Osteoblast (primary cell): ENCODE data around the gene CHCHD3. TPM values are rescaled to one million over a fixed set of nuclear protein-coding genes. Genes with fewer than 3 reads are reported as not detected.

Source experiments
- DNase-seq: peaks from one replicate; pipeline ENCODE4 v3.0.0; 2011; ENCODE audit warnings: low spot score, mixed read lengths; ENCODE audit not compliant: insufficient read length; ENCODE audit errors: missing footprints
- H2AFZ ChIP-seq: 2 replicates; pipeline ENCODE4 v1.6.0; 2011; ENCODE audit warnings: mild to moderate bottlenecking, low read length
- H3K27ac ChIP-seq: 2 replicates; pipeline ENCODE4 v1.5.1; 2011; ENCODE audit warnings: mild to moderate bottlenecking, low read depth, low read length, moderate library complexity
- H3K27me3 ChIP-seq: 2 replicates; pipeline ENCODE4 v1.6.0; 2012; ENCODE audit warnings: mild to moderate bottlenecking, control low read depth, inconsistent platforms, low read length, moderate library complexity; ENCODE audit not compliant: insufficient read depth
- H3K36me3 ChIP-seq: 2 replicates; pipeline ENCODE4 v1.5.1; 2011; ENCODE audit warnings: mild to moderate bottlenecking, low read length, control low read depth, moderate library complexity; ENCODE audit not compliant: insufficient read depth
- H3K4me1 ChIP-seq: 2 replicates; pipeline ENCODE4 v1.5.1; 2011; ENCODE audit warnings: mild to moderate bottlenecking, low read length, control low read depth, moderate library complexity; ENCODE audit not compliant: insufficient read depth
- H3K4me2 ChIP-seq: 2 replicates; pipeline ENCODE4 v1.6.0; 2011; ENCODE audit warnings: mild to moderate bottlenecking, low read length; ENCODE audit not compliant: insufficient read depth
- H3K4me3 ChIP-seq: fragments of 200-600 bp; sonication (generic); 3 replicates; pipeline ENCODE4 v1.5.1; 2012; ENCODE audit warnings: mild to moderate bottlenecking, low read length, inconsistent platforms; ENCODE audit not compliant: insufficient read depth
- H3K79me2 ChIP-seq: 2 replicates; pipeline ENCODE4 v1.6.0; 2012; ENCODE audit warnings: mild to moderate bottlenecking, low read length, control low read depth, inconsistent platforms; ENCODE audit not compliant: insufficient read depth
- H3K9me3 ChIP-seq: 2 replicates; pipeline ENCODE4 v1.5.1; 2011; ENCODE audit warnings: low read depth, low read length, control low read depth
- H4K20me1 ChIP-seq: 2 replicates; pipeline ENCODE4 v1.6.0; 2012; ENCODE audit warnings: mild to moderate bottlenecking, low read length, control low read depth; ENCODE audit not compliant: insufficient read depth
- total RNA-seq: library from RNA; depleted of rRNA; stranded (reverse); fragments of >200 nt; gene quantifications from 2 replicates; pipeline ENCODE4 v1.2.3, GENCODE V29; 2012
- TF ChIP-seq, protein P1 (sequence below): IDR thresholded peaks from 2 replicates; pipeline ENCODE4 v1.5.1; 2011; ENCODE audit warnings: mild to moderate bottlenecking, low read depth, low read length, moderate library complexity; ENCODE audit errors: extremely low read depth

The CHCHD3 gene
- total RNA-seq, 1 donor = 89.8 TPM

DNA sequence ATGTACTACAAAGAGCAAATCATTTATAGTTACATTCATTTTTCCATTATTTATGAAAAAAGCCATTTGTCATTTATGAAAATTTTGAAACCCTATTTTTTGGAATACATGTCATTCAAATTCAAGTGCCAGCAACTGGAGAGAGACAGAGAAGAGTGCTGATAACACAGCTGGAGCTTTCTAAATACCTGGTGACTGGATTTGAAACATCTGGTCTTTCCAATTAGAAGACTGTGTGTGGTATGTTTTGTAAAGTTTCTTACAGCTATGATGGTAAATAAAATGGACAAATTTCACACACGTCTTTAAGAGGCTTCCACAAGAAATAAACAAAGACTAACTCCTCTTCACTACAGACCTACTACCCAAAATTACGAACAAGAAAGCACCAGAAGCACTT is 56.8 kb downstream of the CHCHD3 start:
- H3K4me2 ChIP-seq = no peak overlapping the region
- DNase-seq = no peak
- H3K27ac ChIP-seq = no peak overlapping the region
- H3K9me3 ChIP-seq = no peaks in the 10 kb centered on the region
- no peak overlapping the region for H3K4me3 ChIP-seq
- TF ChIP-seq, protein P1, sequence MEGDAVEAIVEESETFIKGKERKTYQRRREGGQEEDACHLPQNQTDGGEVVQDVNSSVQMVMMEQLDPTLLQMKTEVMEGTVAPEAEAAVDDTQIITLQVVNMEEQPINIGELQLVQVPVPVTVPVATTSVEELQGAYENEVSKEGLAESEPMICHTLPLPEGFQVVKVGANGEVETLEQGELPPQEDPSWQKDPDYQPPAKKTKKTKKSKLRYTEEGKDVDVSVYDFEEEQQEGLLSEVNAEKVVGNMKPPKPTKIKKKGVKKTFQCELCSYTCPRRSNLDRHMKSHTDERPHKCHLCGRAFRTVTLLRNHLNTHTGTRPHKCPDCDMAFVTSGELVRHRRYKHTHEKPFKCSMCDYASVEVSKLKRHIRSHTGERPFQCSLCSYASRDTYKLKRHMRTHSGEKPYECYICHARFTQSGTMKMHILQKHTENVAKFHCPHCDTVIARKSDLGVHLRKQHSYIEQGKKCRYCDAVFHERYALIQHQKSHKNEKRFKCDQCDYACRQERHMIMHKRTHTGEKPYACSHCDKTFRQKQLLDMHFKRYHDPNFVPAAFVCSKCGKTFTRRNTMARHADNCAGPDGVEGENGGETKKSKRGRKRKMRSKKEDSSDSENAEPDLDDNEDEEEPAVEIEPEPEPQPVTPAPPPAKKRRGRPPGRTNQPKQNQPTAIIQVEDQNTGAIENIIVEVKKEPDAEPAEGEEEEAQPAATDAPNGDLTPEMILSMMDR = no peak
- H3K36me3 ChIP-seq = no peaks in the 10 kb centered on the region
- H3K4me1 ChIP-seq = no peaks in the 10 kb centered on the region
- H2AFZ ChIP-seq = no peak overlapping the region
- H3K27me3 ChIP-seq = no peaks in the 10 kb centered on the region
- H4K20me1 ChIP-seq = no peaks in the 10 kb centered on the region
- H3K79me2 ChIP-seq = peaks cover 25% of the 10 kb centered on the region

DNA sequence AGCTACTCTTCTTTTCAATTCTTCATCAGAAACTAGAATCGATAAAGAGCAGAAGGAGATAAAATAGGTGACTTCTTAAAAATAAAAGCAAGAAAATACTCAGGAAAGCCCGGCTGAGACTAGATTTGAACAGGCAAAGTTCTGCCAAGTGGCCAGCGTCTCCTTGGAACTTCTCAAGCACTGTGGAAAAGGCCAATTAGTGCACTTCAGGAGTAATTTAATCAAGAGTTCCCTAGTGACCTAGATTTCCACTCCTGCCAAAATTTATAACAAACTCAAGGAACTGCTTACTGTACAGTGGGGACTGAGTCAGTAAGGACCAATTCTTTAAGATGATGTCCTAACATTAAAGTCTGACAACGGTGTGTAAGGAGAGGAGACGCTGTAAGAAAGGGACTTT is 57.3 kb downstream of the CHCHD3 start:
- Histone ChIP-seq H4K20me1 (no peaks in the 10 kb centered on the region), H3K27ac (no peak overlapping the region), H2AFZ (no peak overlapping the region), H3K27me3 (no peaks in the 10 kb centered on the region), H3K36me3 (no peaks in the 10 kb centered on the region), H3K79me2 (peaks cover 23% of the 10 kb centered on the region), H3K9me3 (no peaks in the 10 kb centered on the region), H3K4me2 (no peak overlapping the region), H3K4me3 (no peak overlapping the region), H3K4me1 (no peaks in the 10 kb centered on the region)
- no peak for DNase-seq
- TF ChIP-seq, protein P1 = no peak

DNA sequence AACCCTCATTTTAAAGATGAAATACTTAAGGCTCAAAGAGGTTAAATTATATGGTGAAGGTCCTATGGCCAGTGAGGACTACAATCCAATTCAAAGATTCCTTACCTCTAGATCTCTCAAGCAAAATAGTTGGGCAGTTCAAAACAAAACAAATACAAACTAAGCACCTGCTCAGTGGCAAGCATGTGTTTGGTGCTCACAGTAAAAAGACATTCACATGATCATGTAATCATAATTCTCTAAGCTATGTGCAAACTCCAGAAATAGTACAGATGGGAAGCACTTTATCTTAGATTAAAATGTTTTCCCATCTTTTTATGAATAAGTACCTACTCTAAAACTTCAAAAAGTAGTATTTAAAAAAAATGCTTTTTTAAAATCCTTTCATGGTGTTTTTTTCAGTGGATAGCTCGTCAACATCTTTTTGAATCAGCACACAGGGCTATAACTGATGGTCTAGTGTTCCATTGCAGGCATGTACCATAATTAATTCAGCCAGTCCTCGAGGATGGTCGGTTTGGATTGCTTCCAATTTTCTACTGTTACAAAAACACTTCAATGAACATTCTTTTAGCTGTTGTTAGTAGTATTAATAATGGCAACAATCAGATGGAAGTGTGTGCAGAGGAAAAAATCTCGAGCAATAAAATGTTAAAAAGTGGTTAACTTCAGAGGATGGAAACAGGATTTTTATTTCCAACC is 58.4 kb downstream of the CHCHD3 start:
- H2AFZ ChIP-seq = no peak overlapping the region
- H3K4me1 ChIP-seq = no peaks in the 10 kb centered on the region
- no peaks in the 10 kb centered on the region for H3K36me3 ChIP-seq
- H3K4me2 ChIP-seq = no peak overlapping the region
- no peak for DNase-seq
- no peak overlapping the region for H3K4me3 ChIP-seq
- TF ChIP-seq, protein P1 = no peak
- H3K27me3 ChIP-seq = no peaks in the 10 kb centered on the region
- no peaks in the 10 kb centered on the region for H3K9me3 ChIP-seq
- H3K27ac ChIP-seq = no peak overlapping the region
- peaks cover 17% of the 10 kb centered on the region for H3K79me2 ChIP-seq
- no peaks in the 10 kb centered on the region for H4K20me1 ChIP-seq

DNA sequence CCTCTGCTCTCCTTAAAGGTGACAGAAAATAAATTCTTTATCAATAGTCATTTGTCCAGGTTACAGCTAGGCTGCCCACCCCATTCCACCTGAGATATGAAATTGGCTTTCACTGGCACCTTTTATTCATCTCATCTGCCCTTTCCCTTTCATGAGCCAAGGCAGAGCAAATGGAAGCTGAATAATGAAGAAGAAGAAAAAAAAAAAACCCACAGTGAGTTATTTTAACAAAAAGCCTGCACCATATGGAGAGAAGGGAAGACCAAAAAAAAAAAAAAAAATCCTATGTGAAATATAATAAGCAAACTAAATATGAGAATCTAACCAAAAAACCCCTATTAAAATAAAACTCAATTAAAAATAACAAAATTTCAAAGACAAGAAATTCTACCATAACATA is 59.2 kb downstream of the CHCHD3 start:
- DNase-seq = no peak
- no peaks in the 10 kb centered on the region for H4K20me1 ChIP-seq
- no peak overlapping the region for H3K4me2 ChIP-seq
- no peaks in the 10 kb centered on the region for H3K27me3 ChIP-seq
- no peaks in the 10 kb centered on the region for H3K4me1 ChIP-seq
- H3K79me2 ChIP-seq = peaks cover 17% of the 10 kb centered on the region
- no peak overlapping the region for H2AFZ ChIP-seq
- no peaks in the 10 kb centered on the region for H3K9me3 ChIP-seq
- TF ChIP-seq, protein P1 = no peak
- H3K36me3 ChIP-seq = no peaks in the 10 kb centered on the region
- H3K27ac ChIP-seq = no peak overlapping the region
- H3K4me3 ChIP-seq = no peak overlapping the region
